OCI-LY3 (cell line): ENCODE measurements around the gene C1orf226.

Source experiments
- H2AFZ ChIP-seq: fragments of 200-600, 300-600 bp; shearing (Covaris generic); 2 replicates; pipeline ENCODE4 v1.6.0; 2014; ENCODE audit warnings: antibody characterized with exemption, low read depth, low read length
- H3K27ac ChIP-seq: fragments of 200-600, 300-600 bp; sonication (generic); 2 replicates; pipeline ENCODE4 v1.5.1; 2014; ENCODE audit warnings: mild to moderate bottlenecking, low read length, moderate library complexity, mixed read lengths
- H3K27me3 ChIP-seq: fragments of 200-600, 300-600 bp; sonication (generic); 2 replicates; pipeline ENCODE4 v1.6.1; 2014; ENCODE audit warnings: low read depth, low read length, mixed read lengths
- H3K36me3 ChIP-seq: fragments of 200-600, 300-600 bp; sonication (generic); replicated peaks from 2 replicates; pipeline ENCODE3; 2014; ENCODE audit warnings: low read depth, low read length, mixed read lengths
- H3K4me1 ChIP-seq: fragments of 300-600, 200-600 bp; sonication (generic); 2 replicates; pipeline ENCODE4 v1.6.1; 2014; ENCODE audit warnings: low read length, mixed read lengths
- H3K4me2 ChIP-seq: fragments of 200-600, 300-600 bp; sonication (generic); 2 replicates; pipeline ENCODE4 v1.6.1; 2014; ENCODE audit warnings: low read length, mixed read lengths
- H3K4me3 ChIP-seq: fragments of 300-600, 200-600 bp; sonication (generic); 2 replicates; pipeline ENCODE4 v1.5.1; 2014; ENCODE audit warnings: antibody characterized with exemption, mild to moderate bottlenecking, low read length, moderate library complexity
- H3K79me2 ChIP-seq: fragments of 300-600, 200-600 bp; shearing (Covaris generic); 2 replicates; pipeline ENCODE4 v1.6.1; 2014; ENCODE audit warnings: mild to moderate bottlenecking, low read length, mixed read lengths
- H3K9ac ChIP-seq: fragments of 300-600, 200-600 bp; shearing (Covaris generic); 2 replicates; pipeline ENCODE4 v1.6.0; 2014; ENCODE audit warnings: mild to moderate bottlenecking, low read length, moderate library complexity
- H3K9me3 ChIP-seq: fragments of 200-600, 300-600 bp; shearing (Covaris generic); 2 replicates; pipeline ENCODE4 v1.6.1; 2014; ENCODE audit warnings: low read length, mixed read lengths; ENCODE audit not compliant: insufficient read depth
- H4K20me1 ChIP-seq: fragments of 200-600, 300-600 bp; sonication (generic); 2 replicates; pipeline ENCODE4 v1.6.1; 2016; ENCODE audit warnings: low read length, mixed read lengths; ENCODE audit not compliant: insufficient read depth
- CTCF ChIP-seq: fragments of 200-600, 300-600 bp; sonication (generic); IDR thresholded peaks from 2 replicates; pipeline ENCODE4 v1.5.1; 2014; ENCODE audit warnings: antibody characterized with exemption, low read length, low read depth
- EZH2phosphoT487 ChIP-seq: fragments of 200-600 bp; shearing (Covaris generic); IDR thresholded peaks from 2 replicates; pipeline ENCODE4 v1.6.1; 2018; ENCODE audit warnings: antibody characterized with exemption, mixed run types, low read depth

C1orf226 gene

GRCh38 chr1:162381383-162381782, at the start of gene C1orf226:
C1orf226 (plus strand) TSS chr1:162381728; CDS start chr1:162381902, 174 bp downstream.
- Histone ChIP-seq H3K27me3 (peaks cover 40% of the 10 kb centered on the region), H3K9ac (no peak within 1 kb of the TSS), H3K4me1 (no peaks in the 10 kb centered on the region), H3K36me3 (no peaks in the 10 kb centered on the region), H4K20me1 (no peaks in the 10 kb centered on the region), H3K4me3 (no peak within 1 kb of the TSS), H3K4me2 (no peak within 1 kb of the TSS), H2AFZ (no peak within 1 kb of the TSS), H3K27ac (no peak within 1 kb of the TSS), H3K9me3 (no peaks in the 10 kb centered on the region), H3K79me2 (no peaks in the 10 kb centered on the region)
- TF ChIP-seq CTCF (no peak), EZH2phosphoT487 (no peak)

- H3K36me3 ChIP-seq: no peaks in the 10 kb centered on the region
- H4K20me1 ChIP-seq: no peaks in the 10 kb centered on the region
- no peaks in the 10 kb centered on the region for H3K79me2 ChIP-seq
- H3K9ac ChIP-seq: no peak overlapping the region
- no peak overlapping the region for H3K4me3 ChIP-seq
- TF ChIP-seq CTCF: no peak
- TF ChIP-seq EZH2phosphoT487: no peak
- no peak overlapping the region for H3K4me2 ChIP-seq
- peaks cover 71% of the 10 kb centered on the region for H3K27me3 ChIP-seq
- no peaks in the 10 kb centered on the region for H3K9me3 ChIP-seq
- no peaks in the 10 kb centered on the region for H3K4me1 ChIP-seq
- H3K27ac ChIP-seq: no peak overlapping the region
- H2AFZ ChIP-seq: no peak overlapping the region
These were observed 47.5 kb upstream of the C1orf226 start for GRCh38 chr1:162333991-162334390.

GRCh38 chr1:162335126-162335525, 46.4 kb upstream of the C1orf226 start:
- H3K4me3 ChIP-seq: no peak overlapping the region
- TF ChIP-seq EZH2phosphoT487 (no peak), CTCF (no peak)
- no peaks in the 10 kb centered on the region for H4K20me1 ChIP-seq

GRCh38 chr1:162336621-162337285, 44.8 kb upstream of the C1orf226 start:
- H3K4me1 ChIP-seq: no peaks in the 10 kb centered on the region
- H3K79me2 ChIP-seq: no peaks in the 10 kb centered on the region
- no peak overlapping the region for H3K9ac ChIP-seq
- H4K20me1 ChIP-seq: no peaks in the 10 kb centered on the region
- H3K9me3 ChIP-seq: no peaks in the 10 kb centered on the region
- no peak for TF ChIP-seq EZH2phosphoT487
- TF ChIP-seq CTCF: no peak
- H3K4me3 ChIP-seq: no peak overlapping the region
- H2AFZ ChIP-seq: no peak overlapping the region
- no peak overlapping the region for H3K4me2 ChIP-seq
- no peak overlapping the region for H3K27ac ChIP-seq
- H3K27me3 ChIP-seq: peaks cover 54% of the 10 kb centered on the region
- H3K36me3 ChIP-seq: no peaks in the 10 kb centered on the region

More at GRCh38 chr1:162335126-162335525, 46.4 kb upstream of the C1orf226 start:
- H3K4me1 ChIP-seq: no peaks in the 10 kb centered on the region
- no peak overlapping the region for H2AFZ ChIP-seq
- H3K36me3 ChIP-seq: no peaks in the 10 kb centered on the region
- no peak overlapping the region for H3K4me2 ChIP-seq
- H3K27me3 ChIP-seq: peaks cover 66% of the 10 kb centered on the region
- no peaks in the 10 kb centered on the region for H3K9me3 ChIP-seq
- no peaks in the 10 kb centered on the region for H3K79me2 ChIP-seq
- no peak overlapping the region for H3K27ac ChIP-seq
- H3K9ac ChIP-seq: no peak overlapping the region
